Activated CD4-positive, alpha-beta T cell treated with anti-CD3 and anti-CD28 coated beads, Interleukin-2, amount 10 ng/mL, durations not matched to agents 24 days and 14 days (primary cell): ENCODE data around the gene KCNK7. TPM values are rescaled to one million over a fixed set of nuclear protein-coding genes. Genes with fewer than 3 reads are reported as not detected.

Source experiments
- DNase-seq: peaks from one replicate; pipeline ENCODE4 v3.0.0; 2022
- H3K27ac Mint-ChIP-seq: one replicate; pipeline ENCODE4 v1.8.0; 2022; ENCODE audit warnings: mild to moderate bottlenecking, mixed read lengths
- H3K27me3 Mint-ChIP-seq: one replicate; pipeline ENCODE4 v1.8.0; 2022; ENCODE audit warnings: mixed read lengths
- H3K36me3 Mint-ChIP-seq: one replicate; pipeline ENCODE4 v1.8.0; 2022; ENCODE audit warnings: low read depth, mild to moderate bottlenecking, mixed read lengths
- H3K4me1 Mint-ChIP-seq: one replicate; pipeline ENCODE4 v1.8.0; 2021; ENCODE audit warnings: mixed read lengths
- H3K4me3 Mint-ChIP-seq: one replicate; pipeline ENCODE4 v1.8.0; 2022; ENCODE audit warnings: mild to moderate bottlenecking, moderate library complexity, mixed read lengths
- H3K9me3 Mint-ChIP-seq: one replicate; pipeline ENCODE4 v1.8.0; 2021; ENCODE audit warnings: mixed read lengths
- intact Hi-C: fragments of 100-400 bp; cut with micrococcal nuclease; formaldehyde crosslinking; loops from one replicate; pipeline ENCODE4 v1.15.1; 2023
- total RNA-seq: library from RNA; stranded (reverse); gene quantifications from 2 replicates; pipeline ENCODE4 v1.2.3, GENCODE V29; 2022

Gene KCNK7
- total RNA-seq, 1 donor from 2014 or later, result 1.3 TPM

DNA sequence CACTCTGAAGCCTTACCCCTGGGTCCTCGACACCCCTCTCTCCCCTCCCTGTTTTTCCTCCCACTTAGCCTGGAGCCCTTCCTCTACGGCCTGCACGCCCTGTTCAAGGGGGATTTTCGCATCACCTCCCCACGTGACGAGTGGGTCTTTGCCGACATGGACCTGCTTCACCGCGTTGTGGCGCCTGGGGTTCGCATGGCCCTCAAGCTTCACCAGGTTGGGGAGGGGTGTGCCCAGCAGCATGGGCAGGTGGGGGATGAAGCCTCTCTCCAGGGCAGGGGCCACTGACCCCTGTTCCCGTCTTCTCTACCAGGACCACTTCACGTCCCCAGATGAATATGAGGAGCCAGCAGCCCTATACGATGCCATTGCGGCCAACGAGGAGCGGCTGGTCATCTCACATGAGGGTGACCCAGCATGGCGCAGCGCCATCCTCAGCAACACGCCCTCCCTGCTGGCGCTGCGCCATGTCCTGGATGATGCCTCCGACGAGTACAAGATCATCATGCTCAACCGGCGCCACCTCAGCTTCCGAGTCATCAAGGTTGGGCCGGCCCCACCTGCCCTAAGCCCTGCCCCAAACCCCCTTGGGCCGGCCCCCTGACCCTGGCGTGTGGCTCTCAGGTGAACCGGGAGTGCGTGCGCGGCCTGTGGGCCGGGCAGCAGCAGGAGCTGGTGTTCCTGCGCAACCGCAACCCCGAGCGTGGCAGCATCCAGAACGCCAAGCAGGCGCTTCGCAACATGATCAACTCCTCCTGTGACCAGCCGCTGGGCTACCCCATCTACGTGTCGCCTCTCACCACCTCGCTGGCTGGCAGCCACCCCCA lies 39.5 kb upstream of the KCNK7 start:
- no peaks in the 10 kb centered on the region for H3K9me3 Mint-ChIP-seq
- H3K27ac Mint-ChIP-seq, result no peak overlapping the region
- peaks cover 32% of the 10 kb centered on the region for H3K36me3 Mint-ChIP-seq
- H3K4me3 Mint-ChIP-seq, result no peak overlapping the region
- H3K4me1 Mint-ChIP-seq, result peaks cover 23% of the 10 kb centered on the region
- no peak for DNase-seq
- intact Hi-C loops, result no loop called here
- no peaks in the 10 kb centered on the region for H3K27me3 Mint-ChIP-seq

- Mint-ChIP-seq H3K36me3 (peaks cover 34% of the 10 kb centered on the region), H3K27me3 (no peaks in the 10 kb centered on the region), H3K4me1 (peaks cover 16% of the 10 kb centered on the region), H3K27ac (no peak overlapping the region), H3K9me3 (no peaks in the 10 kb centered on the region), H3K4me3 (no peak overlapping the region)
- no peak for DNase-seq
- intact Hi-C loops, result no loop called here
These were observed 38.8 kb upstream of the KCNK7 start for GRCh38 chr11:65634440-65634839.

GRCh38 chr11:65634109-65634436 lies 38.5 kb upstream of the KCNK7 start:
- Mint-ChIP-seq H3K27me3 (no peaks in the 10 kb centered on the region), H3K27ac (no peak overlapping the region), H3K4me1 (peaks cover 16% of the 10 kb centered on the region), H3K9me3 (no peaks in the 10 kb centered on the region), H3K4me3 (no peak overlapping the region), H3K36me3 (peaks cover 37% of the 10 kb centered on the region)
- intact Hi-C loops, result no loop called here
- DNase-seq, result no peak

DNA sequence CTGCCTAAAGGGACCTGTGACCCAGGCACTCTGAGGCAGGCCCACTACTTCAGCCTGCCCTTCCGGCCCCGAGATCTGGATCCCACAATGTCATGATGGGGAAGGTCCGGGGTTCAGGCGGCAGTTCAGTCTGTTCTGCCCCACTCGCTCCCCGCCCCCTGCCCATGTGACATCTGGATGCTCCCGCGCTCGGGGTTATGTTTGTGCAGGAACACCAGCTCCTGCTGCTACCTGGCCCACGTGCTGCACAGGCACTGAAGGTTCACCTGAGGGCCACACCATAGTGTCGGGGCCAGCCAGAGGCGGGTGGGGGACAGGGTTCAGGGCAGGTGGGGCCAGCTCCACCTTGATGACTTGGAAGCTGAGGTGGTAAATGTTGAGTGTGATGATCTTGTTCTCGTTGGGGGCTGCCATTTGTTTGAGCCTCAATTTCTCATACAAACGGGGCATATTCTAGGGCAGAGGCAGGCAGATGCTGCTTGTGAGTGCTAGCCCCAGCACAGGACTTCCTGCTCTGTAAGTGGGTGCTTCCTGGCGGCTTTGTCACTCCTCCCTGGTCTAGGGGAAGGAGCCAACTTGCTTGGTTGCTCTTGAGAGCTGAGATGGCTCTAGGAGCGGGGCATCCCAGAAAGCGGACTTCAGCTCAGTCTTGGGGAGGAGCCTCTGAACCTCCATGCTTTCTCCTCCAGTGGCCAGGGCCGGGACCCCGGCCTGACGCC lies 37.9 kb upstream of the KCNK7 start:
- H3K4me1 Mint-ChIP-seq, result peaks cover 16% of the 10 kb centered on the region
- DNase-seq, result peak; percentile 63
- no peaks in the 10 kb centered on the region for H3K27me3 Mint-ChIP-seq
- intact Hi-C loops, result no loop called here
- H3K36me3 Mint-ChIP-seq, result peaks cover 41% of the 10 kb centered on the region
- H3K4me3 Mint-ChIP-seq, result no peak overlapping the region
- H3K27ac Mint-ChIP-seq, result peak overlapping the region; percentile 69
- H3K9me3 Mint-ChIP-seq, result no peaks in the 10 kb centered on the region

DNA sequence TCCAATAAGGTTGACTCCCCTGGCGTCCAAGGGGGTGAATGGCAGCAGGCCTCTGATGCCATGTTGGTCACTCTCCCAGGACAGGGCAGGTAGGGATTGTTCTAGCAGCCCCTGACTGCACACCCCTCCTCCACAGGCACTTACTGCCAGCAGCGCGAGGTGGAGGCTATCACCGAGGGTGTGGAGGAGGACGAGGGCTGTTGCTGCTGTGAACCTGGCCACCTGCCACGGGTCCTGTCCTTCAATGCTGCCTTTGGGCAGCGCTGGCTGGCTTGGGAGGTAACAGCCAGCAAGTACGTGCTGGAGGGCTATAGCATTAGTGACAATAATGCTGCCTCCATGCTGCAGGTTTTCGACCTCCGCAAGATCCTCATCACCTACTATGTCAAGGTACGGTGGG lies 34.6 kb upstream of the KCNK7 start:
- Mint-ChIP-seq H3K4me3 (no peak overlapping the region), H3K4me1 (peaks cover 6% of the 10 kb centered on the region), H3K9me3 (no peaks in the 10 kb centered on the region), H3K27me3 (no peaks in the 10 kb centered on the region), H3K36me3 (peaks cover 51% of the 10 kb centered on the region), H3K27ac (no peak overlapping the region)
- intact Hi-C loops, result no loop called here
- no peak for DNase-seq

GRCh38 chr11:65629579-65629978 lies 34.0 kb upstream of the KCNK7 start:
- no peaks in the 10 kb centered on the region for H3K9me3 Mint-ChIP-seq
- H3K4me1 Mint-ChIP-seq, result peaks cover 4% of the 10 kb centered on the region
- no peak overlapping the region for H3K4me3 Mint-ChIP-seq
- intact Hi-C loops, result no loop called here
- no peak overlapping the region for H3K27ac Mint-ChIP-seq
- H3K36me3 Mint-ChIP-seq, result peaks cover 50% of the 10 kb centered on the region
- H3K27me3 Mint-ChIP-seq, result no peaks in the 10 kb centered on the region
- no peak for DNase-seq

GRCh38 chr11:65627202-65627601 lies 31.6 kb upstream of the KCNK7 start:
- peaks cover 59% of the 10 kb centered on the region for H3K36me3 Mint-ChIP-seq
- no peak overlapping the region for H3K4me3 Mint-ChIP-seq
- DNase-seq, result no peak
- no peaks in the 10 kb centered on the region for H3K9me3 Mint-ChIP-seq
- no peak overlapping the region for H3K27ac Mint-ChIP-seq
- intact Hi-C loops, result no loop called here
- H3K4me1 Mint-ChIP-seq, result no peaks in the 10 kb centered on the region
- no peaks in the 10 kb centered on the region for H3K27me3 Mint-ChIP-seq

GRCh38 chr11:65625628-65626342 lies 30.2 kb upstream of the KCNK7 start:
- peak; percentile 85 for DNase-seq
- Mint-ChIP-seq H3K4me3 (no peak overlapping the region), H3K9me3 (no peaks in the 10 kb centered on the region), H3K4me1 (peaks cover 2% of the 10 kb centered on the region), H3K27ac (no peak overlapping the region), H3K27me3 (no peaks in the 10 kb centered on the region), H3K36me3 (peaks cover 60% of the 10 kb centered on the region)
- intact Hi-C loops, result no loop called here

DNA sequence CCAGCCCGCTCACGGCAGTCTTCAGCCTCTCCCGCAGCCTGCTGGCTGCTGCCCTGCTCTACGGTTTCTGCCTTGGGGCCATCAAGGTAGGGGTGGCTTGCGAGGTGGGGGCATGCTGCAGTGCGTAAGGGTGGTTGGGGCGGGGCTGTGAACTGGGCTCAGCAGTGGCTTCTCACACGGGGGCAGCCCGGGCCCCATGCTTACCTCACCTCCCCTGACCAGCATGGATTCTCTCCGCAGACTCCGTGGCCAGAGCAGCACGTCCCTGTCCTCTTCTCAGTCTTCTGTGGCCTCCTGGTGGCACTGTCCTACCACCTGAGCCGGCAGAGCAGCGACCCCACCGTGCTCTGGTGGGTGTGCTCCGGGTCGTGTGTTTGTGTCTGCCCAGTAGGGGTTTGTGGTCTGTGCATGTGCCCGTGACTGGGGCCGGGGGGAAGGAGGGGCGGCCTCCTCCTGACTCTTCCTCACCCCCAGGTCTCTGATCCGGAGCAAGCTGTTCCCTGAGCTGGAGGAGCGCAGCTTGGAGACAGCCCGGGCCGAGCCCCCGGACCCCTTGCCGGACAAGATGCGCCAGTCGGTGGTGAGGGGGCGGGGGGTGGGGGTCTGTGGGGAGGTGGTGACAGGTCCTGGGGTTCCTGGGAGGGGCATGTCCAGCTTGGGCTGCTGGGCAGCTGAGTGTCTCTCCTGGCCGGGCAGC lies 29.5 kb upstream of the KCNK7 start:
- DNase-seq, result no peak
- H3K27ac Mint-ChIP-seq, result peak overlapping the region; percentile 25

GRCh38 chr11:65623852-65624616 lies 28.4 kb upstream of the KCNK7 start:
- intact Hi-C loops, result no loop called here

More for the DNA sequence above, 29.5 kb upstream of the KCNK7 start:
- Mint-ChIP-seq H3K27me3 (no peaks in the 10 kb centered on the region), H3K4me3 (no peak overlapping the region), H3K4me1 (peaks cover 2% of the 10 kb centered on the region), H3K9me3 (no peaks in the 10 kb centered on the region), H3K36me3 (peaks cover 53% of the 10 kb centered on the region)
- intact Hi-C loops, result no loop called here

DNA sequence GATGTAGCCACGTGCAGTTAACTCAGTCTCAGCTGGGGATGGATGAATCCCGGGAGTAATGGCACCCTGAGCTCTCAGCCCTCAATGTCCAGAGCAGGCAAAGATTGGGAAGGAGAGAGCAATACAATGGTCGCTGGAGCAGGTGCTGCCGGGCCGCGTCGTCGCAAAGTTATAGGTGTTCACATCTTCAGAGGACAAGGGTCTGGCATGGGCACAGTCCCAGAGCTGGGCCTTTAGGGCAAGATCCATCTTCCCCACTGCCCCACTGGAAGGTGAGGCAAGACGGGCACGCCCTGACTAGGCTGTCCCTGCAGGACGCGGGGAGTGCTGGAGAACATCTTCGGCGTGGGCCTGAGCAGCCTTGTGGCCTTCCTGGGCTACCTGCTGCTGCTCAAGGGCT lies 27.6 kb upstream of the KCNK7 start:
- no peaks in the 10 kb centered on the region for H3K9me3 Mint-ChIP-seq
- H3K4me1 Mint-ChIP-seq, result peaks cover 2% of the 10 kb centered on the region
- intact Hi-C loops, result no loop called here
- DNase-seq, result no peak
- no peak overlapping the region for H3K27ac Mint-ChIP-seq
- H3K4me3 Mint-ChIP-seq, result no peak overlapping the region
- H3K27me3 Mint-ChIP-seq, result no peaks in the 10 kb centered on the region
- H3K36me3 Mint-ChIP-seq, result peaks cover 53% of the 10 kb centered on the region

More at GRCh38 chr11:65623852-65624616, 28.4 kb upstream of the KCNK7 start:
- Mint-ChIP-seq H3K27me3 (no peaks in the 10 kb centered on the region), H3K4me3 (no peak overlapping the region), H3K4me1 (peaks cover 2% of the 10 kb centered on the region), H3K27ac (no peak overlapping the region), H3K36me3 (peaks cover 54% of the 10 kb centered on the region), H3K9me3 (no peaks in the 10 kb centered on the region)
- DNase-seq, result no peak

DNA sequence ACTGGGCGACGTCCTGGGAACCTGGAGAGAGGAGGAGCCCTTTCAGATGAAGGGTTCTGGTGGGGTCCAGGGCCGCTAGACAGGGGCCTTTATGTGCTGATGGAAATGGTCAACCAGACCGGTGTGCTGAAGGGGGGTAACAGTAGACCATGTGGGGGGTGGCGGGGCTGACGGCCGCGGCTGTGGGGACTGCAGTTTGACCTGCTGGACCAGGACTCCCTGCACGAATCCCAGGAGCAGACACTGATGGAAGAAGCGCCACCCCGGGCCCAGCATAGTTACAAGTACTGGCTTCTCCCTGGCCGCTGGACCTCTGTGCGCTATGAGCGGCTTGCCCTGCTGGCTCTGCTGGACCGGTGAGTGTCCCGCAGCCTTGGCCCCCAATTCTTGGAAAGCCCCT lies 26.4 kb upstream of the KCNK7 start:
- peaks cover 54% of the 10 kb centered on the region for H3K36me3 Mint-ChIP-seq
- H3K4me1 Mint-ChIP-seq, result peaks cover 2% of the 10 kb centered on the region
- no peak overlapping the region for H3K27ac Mint-ChIP-seq
- no peak for DNase-seq
- no peaks in the 10 kb centered on the region for H3K9me3 Mint-ChIP-seq
- intact Hi-C loops, result no loop called here
- no peaks in the 10 kb centered on the region for H3K27me3 Mint-ChIP-seq
- H3K4me3 Mint-ChIP-seq, result no peak overlapping the region

DNA sequence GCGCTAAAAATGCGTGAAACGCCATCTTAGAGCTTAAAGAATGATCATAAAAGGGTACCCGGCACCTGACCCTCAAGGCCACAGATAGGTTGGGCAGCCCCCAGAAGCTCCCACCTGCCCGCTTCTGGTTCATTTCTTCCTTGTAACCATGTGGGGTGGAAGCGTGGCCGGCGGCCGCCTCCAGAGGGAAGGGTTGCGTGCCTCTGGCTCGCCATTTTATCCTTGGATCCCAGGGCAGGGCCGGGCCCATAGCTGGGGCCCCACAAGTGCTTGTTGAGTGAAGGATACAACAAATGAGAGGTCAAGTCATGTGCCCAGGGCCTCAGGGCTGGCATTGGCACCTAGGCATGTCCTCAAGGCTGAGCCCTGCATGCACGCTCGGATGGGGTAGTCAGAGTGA lies 25.9 kb upstream of the KCNK7 start:
- H3K9me3 Mint-ChIP-seq, result no peaks in the 10 kb centered on the region
- H3K4me1 Mint-ChIP-seq, result peaks cover 8% of the 10 kb centered on the region
- no peak for DNase-seq
- H3K27ac Mint-ChIP-seq, result no peak overlapping the region
- intact Hi-C loops, result no loop called here
- no peaks in the 10 kb centered on the region for H3K27me3 Mint-ChIP-seq
- H3K36me3 Mint-ChIP-seq, result peaks cover 54% of the 10 kb centered on the region
- H3K4me3 Mint-ChIP-seq, result no peak overlapping the region
